GM18526 (cell line): ENCODE data around the gene DOCK6.

Experiments
- POLR2A ChIP-seq: IDR thresholded peaks from 3 replicates; pipeline ENCODE4 v1.6.1; 2011; ENCODE audit not compliant: insufficient read length; ENCODE audit errors: extremely low read depth

The DOCK6 gene

GRCh38 chr19:11264452-11265176 is 2.3 kb upstream of the DOCK6 start:
- no peak for TF ChIP-seq POLR2A

GRCh38 chr19:11263726-11264125 is 1.4 kb upstream of the DOCK6 start:
- no peak for TF ChIP-seq POLR2A

GRCh38 chr19:11261431-11261970 is 823 bp downstream of the DOCK6 start:
- no peak for TF ChIP-seq POLR2A

- no peak for TF ChIP-seq POLR2A
These were observed 1.3 kb downstream of the DOCK6 start for GRCh38 chr19:11260996-11261395.

- TF ChIP-seq POLR2A = no peak
These were observed 4.4 kb downstream of the DOCK6 start for GRCh38 chr19:11257846-11258380.

- no peak for TF ChIP-seq POLR2A
These were observed 6.1 kb downstream of the DOCK6 start for GRCh38 chr19:11256189-11256588.

GRCh38 chr19:11254666-11255065 is 7.7 kb downstream of the DOCK6 start:
- TF ChIP-seq POLR2A = no peak

- TF ChIP-seq POLR2A = no peak
These were observed 9.5 kb downstream of the DOCK6 start for GRCh38 chr19:11252665-11253355.

GRCh38 chr19:11251650-11252314 is 10.5 kb downstream of the DOCK6 start:
- no peak for TF ChIP-seq POLR2A

- no peak for TF ChIP-seq POLR2A
These were observed 11.1 kb downstream of the DOCK6 start for GRCh38 chr19:11251217-11251616.

- TF ChIP-seq POLR2A = no peak
These were observed 13.5 kb downstream of the DOCK6 start for GRCh38 chr19:11248852-11249251.

- TF ChIP-seq POLR2A = no peak
These were observed 14.4 kb downstream of the DOCK6 start for GRCh38 chr19:11247934-11248333.

- no peak for TF ChIP-seq POLR2A
These were observed 14.9 kb downstream of the DOCK6 start for GRCh38 chr19:11247391-11247790.

- TF ChIP-seq POLR2A = no peak
These were observed 15.4 kb downstream of the DOCK6 start for GRCh38 chr19:11246941-11247340.

GRCh38 chr19:11244846-11245589 is 17.3 kb downstream of the DOCK6 start:
- no peak for TF ChIP-seq POLR2A

- no peak for TF ChIP-seq POLR2A
These were observed 18.5 kb downstream of the DOCK6 start for GRCh38 chr19:11243798-11244169.
